ENCODE results near the gene FCHO1. TPM values are rescaled to one million over a fixed set of nuclear protein-coding genes. Genes with fewer than 3 reads are reported as not detected.
"Not testable (repeated sequence)": the region's sequence is repeated elsewhere in the genome, so short reads cannot be mapped to it uniquely, and the experiment has no call there.

The FCHO1 gene
- total RNA-seq, 1 donor from 2014 or later, result 0.80 TPM

DNA sequence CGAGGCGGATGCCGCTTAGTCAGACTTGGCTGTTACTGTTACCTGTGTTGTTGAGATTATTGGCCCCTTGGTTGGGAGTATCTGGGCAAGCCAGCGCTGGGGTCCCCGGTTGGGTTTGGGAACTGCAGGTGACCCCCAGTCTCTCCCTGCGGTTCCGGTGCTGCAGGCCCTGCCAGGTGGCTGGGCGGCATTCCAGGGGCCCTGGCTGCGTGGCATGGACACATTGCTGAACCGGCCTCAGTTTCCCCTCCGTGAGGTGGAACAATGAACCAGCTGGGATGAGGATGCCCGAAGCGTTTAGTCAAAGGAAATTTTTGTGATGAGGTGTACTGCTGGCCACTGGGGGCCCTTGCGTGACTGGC is 44.2 kb downstream of the FCHO1 start:
- DNase-seq (ENCODE audit: low read depth), result no peak

DNA sequence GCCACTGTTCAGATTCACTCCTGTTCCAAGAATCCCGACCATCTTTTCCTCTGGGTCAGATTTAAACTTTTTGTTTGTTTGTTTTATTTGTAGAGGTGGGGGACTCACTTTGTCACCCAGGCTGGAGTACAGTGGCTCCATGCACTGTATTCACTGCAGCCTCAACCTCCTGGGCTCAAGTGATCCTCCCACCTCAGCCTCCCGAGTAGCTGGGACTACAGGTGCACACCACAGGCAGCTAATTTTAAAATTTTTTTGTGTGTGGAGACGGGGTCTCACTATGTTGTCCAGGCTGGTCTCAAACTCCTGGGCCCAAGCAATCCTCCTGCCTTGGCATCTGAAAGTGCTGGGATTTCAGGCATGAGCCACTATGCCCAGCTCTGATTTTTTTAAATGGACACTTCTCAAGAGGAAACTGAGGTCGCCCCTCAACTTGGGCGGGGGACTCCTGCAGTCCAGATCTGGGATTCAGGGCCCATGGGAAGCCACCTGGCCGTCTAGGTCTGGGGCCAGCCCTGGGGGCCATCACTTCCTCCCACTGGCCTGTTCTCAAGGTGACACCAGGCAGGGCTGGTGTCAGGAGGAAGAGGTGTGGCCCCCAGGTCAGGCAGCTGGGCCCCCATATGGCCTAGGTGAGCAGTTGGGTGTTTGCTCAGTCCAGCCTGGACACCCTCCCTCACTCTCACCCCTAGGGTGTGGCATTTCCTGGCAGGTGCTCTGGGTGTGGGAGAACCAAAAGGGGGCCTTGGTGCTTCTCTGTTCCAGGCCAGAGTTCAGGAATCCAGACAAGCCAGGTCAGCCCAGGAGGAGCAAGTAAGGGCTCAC is 44.9 kb downstream of the FCHO1 start:
- peak; percentile 8 for DNase-seq (ENCODE audit: low read depth)

DNA sequence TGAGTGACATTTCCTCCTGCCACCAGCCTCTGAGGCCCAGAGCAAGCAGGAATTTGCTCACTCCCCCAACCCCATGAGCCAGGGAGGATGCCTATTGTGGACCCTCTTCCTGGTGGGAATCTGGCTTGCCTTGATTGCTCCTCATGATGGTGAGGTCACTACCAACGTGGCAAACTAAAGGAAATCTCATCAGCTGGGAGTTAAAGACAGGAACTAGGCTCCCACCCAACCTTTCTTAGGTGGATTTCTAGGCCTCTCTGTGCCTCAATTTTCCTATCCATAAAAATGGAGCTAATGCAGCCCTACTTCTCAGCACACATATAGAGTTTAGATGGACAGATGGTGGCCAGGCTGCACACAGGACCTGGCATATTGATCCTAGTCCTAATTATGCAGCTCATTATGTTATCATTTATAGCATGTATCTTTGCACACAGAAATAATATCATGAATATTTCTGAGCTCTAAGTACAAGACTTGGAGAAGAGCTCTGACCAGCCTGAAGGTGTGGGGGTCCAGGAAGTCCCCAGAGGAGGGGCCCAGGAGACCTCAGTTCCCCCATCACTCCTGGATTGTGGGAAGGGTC is 45.7 kb downstream of the FCHO1 start:
- no peak for DNase-seq (ENCODE audit: low read depth)

DNA sequence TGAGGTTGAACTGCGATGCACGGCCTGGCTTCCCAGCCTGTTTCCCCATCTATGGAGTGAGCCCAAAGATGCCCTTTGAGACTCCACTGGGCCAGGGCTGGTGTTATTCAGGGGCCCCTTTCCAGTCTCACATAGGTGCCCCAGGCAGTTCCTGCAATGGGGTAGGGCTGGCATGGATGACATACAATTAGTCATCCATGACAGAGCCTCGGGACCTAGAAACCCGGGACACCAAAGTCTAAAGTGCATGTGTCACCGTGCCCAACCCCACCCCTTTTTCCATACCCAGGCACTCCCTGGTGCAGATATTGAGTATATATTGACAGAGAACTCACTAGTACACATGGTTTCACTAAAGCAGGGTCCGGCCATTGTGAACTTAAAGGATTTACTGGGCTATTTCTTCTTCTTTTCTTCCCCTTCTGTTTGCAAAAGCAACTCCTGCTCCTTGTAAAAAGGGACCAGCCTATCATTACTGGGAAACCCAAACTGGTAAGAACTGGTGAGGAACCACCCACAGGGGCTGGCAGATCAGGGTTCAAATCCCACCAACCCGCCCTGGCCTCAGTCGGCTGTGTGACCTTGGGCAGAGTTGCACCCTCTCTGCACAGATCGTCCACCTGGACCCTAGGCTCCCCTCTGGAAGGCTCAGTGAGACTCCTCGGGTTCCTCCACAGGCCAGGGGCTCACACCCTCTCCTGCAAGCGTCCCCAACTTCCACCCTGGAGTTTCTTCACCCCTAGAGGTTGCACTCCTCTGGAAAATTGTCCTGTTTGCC is 46.3 kb downstream of the FCHO1 start:
- peak; percentile 75 for DNase-seq (ENCODE audit: low read depth)

DNA sequence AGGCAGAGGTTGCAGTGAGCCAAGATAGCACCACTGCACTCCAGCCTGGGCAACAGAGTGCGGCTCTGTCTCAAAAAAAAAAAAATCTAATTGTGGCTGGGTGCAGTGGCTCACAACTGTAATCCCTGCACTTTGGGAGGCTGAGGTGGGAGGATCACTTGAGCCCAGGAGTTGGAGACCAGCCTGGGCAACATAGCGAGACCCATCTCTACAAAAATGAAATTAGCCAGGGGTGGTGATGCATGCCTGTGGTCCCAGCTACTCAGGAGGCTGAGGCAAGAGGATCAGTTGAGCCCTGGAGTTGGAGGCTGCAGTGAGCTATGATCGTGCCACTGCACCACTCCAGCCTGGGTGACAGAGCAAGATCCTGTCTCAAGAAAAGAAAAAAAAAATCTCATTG is 47.3 kb downstream of the FCHO1 start:
- DNase-seq (ENCODE audit: low read depth), result not testable (repeated sequence)

DNA sequence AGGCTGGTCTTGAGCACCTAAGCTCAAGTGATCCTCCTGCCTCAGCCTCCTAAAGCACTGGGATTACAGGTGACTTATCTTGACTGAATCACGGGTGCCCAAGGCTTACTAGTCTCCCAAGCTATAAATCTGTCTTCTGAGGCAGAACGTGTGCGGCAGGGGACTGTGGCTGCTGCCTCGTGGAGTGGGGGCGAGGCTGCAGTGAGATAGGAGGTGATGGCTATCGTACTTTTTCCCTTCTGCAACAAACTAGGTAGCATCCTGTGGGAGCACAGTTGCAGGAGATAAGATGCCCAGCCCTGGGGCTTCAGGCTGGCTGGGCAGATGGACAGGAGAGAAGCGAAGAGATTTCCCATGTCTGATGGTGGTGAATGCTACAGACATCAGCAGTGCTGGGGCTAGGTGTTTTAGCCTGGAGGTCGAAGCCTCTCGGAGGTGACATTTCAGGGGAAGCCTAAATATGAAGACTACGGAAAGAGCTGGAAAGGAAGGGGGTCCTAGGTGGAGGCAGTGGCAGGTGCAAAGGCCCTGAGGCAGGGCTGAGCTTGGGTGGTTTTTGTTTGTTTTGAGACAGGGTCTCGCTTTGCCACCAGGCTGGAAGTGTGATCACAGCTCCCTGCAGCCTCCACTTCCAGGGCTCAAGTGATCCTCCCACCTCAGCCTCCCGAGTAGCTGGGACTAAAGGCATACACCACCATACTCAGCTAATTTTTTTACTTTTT is 51.0 kb downstream of the FCHO1 start:
- DNase-seq (ENCODE audit: low read depth), result no peak

DNA sequence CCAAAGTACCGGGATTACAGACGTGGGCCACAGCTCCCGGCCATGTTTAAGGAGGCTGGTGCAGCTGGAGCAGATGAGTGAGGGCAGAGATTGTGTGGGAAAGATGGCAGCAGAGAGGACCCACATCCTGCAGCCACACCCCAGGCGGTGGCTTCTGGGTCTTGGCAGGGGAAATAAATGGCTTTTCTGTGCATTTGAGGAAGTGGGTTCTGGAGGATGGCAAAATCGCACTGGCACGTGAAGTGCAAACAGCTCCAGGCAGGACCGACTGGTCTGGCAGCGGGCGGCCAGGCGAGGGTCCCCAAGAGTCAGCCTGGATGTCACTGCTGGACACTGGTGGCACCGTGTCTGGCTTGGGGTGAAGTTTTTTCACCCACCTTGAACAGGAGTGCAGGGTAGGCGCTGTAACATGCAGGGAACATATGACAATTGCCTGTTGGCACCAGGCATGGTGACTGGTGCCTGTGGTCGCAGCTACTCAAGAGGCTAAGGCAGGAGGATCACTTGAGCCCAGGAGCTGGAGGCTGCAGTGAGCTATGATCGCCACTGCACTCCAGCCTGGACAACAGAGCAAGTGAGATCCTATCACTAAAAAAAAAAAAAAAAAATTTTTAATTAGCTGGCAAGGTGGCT is 52.1 kb downstream of the FCHO1 start:
- DNase-seq (ENCODE audit: low read depth), result no peak

DNA sequence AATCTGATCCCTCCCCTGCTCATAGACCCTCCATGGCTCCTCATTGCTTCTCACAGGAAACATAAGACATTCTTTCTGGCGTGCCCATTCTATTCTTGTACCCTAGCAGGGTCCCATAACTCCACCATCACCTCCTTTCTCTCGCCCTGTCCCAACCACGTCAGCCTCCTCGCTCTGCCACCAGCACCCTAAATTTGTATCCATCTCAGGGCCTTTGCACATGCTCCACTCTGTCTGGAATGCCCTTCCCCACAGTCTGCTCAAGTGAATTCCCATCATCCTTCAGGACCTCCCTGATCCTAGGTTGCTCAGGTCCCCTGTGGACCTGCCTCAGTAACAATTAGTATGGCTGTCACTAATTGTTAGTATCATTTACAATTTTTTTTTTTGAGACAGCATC is 54.1 kb downstream of the FCHO1 start:
- no peak for DNase-seq (ENCODE audit: low read depth)

DNA sequence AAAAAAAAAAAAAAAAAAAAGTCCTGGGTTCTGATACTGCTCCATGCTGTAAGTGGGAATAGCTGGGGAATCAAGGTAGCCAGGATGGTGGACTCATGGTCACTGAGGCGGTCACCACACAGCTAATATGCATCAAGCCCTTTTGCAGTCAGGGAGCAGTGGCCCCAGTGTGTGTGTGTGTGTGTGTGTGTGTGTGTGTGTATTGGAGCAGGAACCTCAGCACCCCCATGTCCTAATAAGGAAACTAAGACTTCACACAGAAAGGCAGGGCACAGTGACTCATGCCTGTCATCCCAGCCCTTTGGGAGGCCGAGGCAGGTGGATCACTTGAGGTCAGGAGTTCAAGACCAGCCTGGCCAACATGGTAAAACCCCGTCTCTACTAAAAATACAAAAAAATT is 55.7 kb downstream of the FCHO1 start:
- peak; percentile 34 for DNase-seq (ENCODE audit: low read depth)

DNA sequence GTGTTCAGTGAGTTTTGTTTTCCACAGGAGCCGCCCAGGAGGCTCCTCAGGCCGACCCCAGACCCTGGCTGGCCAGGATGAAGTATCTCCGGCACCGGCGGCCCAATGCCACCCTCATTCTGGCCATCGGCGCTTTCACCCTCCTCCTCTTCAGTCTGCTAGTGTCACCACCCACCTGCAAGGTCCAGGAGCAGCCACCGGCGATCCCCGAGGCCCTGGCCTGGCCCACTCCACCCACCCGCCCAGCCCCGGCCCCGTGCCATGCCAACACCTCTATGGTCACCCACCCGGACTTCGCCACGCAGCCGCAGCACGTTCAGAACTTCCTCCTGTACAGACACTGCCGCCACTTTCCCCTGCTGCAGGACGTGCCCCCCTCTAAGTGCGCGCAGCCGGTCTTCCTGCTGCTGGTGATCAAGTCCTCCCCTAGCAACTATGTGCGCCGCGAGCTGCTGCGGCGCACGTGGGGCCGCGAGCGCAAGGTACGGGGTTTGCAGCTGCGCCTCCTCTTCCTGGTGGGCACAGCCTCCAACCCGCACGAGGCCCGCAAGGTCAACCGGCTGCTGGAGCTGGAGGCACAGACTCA is 56.5 kb downstream of the FCHO1 start:
- no peak for DNase-seq (ENCODE audit: low read depth)

DNA sequence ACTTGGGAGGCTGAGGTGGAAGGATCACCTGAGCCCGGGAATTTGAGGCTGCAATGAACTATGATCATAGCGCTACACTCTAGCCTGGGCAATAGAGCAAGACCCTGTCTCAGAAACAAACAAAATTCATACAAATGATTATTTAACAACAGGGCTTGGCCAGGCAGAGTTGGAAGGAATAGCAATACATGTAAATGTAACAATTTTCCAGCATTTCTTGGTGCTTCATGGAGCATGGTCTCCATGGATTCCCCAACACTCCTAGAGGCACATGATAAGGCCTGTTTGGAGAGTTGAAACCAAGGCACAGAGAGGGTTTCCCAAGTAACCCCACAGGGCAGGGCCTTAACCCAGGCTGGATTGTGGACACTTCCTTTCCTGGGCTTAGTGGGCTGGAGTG is 59.8 kb downstream of the FCHO1 start:
- DNase-seq (ENCODE audit: low read depth), result no peak

DNA sequence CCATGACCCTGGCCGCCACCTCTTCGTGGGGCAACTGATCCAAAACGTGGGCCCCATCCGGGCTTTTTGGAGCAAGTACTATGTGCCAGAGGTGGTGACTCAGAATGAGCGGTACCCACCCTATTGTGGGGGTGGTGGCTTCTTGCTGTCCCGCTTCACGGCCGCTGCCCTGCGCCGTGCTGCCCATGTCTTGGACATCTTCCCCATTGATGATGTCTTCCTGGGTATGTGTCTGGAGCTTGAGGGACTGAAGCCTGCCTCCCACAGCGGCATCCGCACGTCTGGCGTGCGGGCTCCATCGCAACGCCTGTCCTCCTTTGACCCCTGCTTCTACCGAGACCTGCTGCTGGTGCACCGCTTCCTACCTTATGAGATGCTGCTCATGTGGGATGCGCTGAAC is 60.4 kb downstream of the FCHO1 start:
- no peak for DNase-seq (ENCODE audit: low read depth)

DNA sequence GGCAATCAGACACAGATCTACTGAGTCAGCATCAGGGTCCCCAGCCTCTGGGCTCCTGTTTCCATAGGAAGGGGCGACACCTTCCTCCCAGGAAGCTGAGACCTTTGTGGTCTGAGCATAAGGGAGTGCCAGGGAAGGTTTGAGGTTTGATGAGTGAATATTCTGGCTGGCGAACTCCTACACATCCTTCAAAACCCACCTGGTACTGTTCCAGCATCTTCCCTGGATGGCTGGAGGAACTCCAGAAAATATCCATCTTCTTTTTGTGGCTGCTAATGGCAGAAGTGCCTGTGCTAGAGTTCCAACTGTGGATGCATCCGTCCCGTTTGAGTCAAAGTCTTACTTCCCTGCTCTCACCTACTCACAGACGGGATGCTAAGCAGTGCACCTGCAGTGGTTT is 60.8 kb downstream of the FCHO1 start:
- no peak for DNase-seq (ENCODE audit: low read depth)

DNA sequence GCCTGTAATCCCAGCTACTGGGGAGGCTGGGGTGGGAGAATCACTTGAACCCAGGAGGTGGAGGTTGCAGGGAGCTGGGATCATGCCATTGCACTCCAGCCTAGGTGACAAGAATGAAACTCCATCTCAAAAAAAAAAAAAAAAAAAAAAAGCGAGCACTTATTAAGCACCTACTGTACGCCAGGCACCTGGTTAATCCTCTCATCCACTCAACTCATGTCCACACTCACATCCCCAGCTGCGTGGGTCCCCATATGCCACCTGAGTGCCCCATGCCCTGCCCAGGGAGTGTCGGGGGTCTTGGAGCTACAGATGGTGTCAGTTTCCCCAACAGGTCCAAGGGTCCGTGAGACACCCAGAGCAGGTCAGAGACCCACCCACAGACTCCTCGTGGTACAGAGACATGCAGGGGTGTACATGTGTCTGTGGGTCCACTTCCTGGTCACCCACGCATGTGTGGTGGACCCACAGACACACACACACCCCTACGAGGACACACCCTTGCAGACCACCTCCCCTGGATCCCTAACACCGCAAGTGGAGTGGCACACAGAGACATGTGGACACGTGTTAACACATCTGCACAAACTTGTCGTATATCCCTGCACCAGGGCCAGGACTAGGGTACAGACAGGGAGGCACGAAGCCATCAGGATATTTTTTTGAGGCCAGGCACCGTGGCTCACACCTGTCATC is 66.5 kb downstream of the FCHO1 start:
- DNase-seq (ENCODE audit: low read depth), result no peak

DNA sequence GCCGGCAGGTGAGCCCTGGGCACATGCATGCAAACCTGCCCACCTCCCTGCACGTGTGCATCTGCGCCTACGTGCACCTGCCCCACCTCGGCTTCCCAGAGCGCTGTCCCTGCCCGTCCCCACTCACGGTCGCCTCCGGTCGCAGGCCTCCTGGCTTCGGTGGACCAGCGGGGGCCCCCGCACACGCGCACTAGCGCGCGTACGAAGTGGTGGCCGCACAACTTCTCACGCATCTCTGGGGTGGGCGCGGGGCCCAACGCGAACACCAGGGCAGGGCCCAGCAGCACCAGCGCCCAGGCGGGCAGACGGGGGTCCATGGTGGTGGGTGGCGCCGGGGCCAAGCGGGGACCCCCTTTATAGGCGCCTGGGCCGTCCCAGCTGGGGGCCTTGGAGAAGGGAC is 69.9 kb downstream of the FCHO1 start, which contains the start of gene INSL3:
TSS of gene INSL3 (minus strand) at position 330 of the 400 bp plus-strand sequence. CDS start at position 317, 13 bp downstream.
- no peak for DNase-seq (ENCODE audit: low read depth)

DNA sequence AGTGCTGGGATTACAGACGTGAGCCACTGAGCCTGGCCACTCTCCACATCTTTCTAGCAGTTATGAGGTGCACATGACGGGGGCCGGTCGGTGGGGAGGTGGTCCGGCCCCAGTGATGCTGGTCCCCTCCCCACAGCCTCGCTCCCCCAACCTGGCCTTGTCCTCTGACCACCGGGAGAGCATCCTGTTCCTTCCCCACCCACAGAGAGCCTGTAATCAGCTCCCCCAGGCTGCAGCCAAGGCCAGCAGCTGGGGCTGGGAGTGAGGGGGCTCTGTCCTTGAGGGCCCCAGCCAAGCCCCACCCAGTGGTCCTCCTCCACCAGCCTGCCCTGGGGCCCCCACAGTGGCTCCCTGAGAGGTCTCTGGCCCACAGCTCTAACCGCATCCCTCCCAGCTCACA is 73.1 kb downstream of the FCHO1 start:
- DNase-seq (ENCODE audit: low read depth), result no peak

DNA sequence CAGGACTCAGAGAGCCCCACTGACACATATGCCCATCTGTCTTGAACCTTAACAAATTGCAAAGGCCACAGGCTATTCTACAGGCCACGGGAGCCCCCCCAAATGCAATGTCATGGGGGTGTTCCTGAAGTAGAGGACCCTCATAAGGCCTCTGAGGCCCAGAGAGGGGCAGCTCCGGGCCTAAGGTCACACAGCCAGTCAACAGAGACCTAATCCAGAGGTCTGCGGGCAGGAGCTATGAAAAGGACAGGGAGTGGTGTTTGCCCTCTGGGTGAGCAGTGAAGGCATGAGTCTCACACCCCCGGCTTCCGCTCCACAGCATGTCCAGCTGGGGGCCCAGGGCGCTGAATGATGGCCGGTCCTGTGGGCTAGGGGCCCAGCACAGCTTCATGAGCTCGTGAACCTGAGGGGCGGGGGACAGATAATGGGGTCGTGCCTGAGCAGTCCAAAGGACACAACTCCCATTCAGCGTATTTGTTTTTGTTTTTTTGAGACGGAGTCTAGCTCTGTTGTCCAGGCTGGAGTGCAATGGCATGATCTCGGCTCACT is 75.3 kb downstream of the FCHO1 start:
- DNase-seq (ENCODE audit: low read depth), result no peak

DNA sequence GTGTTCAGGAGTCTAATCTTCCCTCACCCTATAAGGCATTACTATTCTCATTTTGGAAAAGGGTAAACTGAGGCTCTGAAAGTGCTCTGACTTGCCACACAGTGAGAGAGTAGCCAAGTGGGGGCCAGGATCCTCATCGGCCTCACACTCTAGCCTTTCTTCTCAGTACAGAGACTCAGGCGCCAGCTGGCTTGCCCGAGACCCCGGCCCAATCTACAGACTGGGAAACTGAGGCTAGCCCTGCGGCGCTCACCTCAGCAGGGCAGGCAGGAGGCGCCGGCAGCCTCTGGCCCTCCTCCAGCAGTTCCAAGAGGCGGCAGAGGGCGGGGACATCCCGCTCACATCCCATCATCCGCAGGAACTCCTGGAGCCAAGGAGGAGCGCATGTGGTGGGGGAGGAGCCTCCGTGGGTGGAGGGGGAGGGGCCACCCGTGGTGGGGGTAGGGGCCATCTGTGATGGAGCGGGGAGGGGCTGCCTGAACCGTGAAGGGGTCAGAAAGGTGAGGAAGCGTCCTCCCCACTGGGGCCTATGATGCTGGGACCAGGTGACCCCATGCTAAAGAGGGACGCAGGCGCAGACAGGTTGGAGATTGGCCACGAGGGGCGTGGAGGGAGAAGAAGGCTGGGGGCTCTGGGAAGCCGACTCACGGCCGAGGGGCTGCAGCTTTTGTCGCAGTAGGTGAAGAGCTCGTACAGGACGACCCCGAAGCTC is 78.7 kb downstream of the FCHO1 start:
- peak; percentile 62 for DNase-seq (ENCODE audit: low read depth)

DNA sequence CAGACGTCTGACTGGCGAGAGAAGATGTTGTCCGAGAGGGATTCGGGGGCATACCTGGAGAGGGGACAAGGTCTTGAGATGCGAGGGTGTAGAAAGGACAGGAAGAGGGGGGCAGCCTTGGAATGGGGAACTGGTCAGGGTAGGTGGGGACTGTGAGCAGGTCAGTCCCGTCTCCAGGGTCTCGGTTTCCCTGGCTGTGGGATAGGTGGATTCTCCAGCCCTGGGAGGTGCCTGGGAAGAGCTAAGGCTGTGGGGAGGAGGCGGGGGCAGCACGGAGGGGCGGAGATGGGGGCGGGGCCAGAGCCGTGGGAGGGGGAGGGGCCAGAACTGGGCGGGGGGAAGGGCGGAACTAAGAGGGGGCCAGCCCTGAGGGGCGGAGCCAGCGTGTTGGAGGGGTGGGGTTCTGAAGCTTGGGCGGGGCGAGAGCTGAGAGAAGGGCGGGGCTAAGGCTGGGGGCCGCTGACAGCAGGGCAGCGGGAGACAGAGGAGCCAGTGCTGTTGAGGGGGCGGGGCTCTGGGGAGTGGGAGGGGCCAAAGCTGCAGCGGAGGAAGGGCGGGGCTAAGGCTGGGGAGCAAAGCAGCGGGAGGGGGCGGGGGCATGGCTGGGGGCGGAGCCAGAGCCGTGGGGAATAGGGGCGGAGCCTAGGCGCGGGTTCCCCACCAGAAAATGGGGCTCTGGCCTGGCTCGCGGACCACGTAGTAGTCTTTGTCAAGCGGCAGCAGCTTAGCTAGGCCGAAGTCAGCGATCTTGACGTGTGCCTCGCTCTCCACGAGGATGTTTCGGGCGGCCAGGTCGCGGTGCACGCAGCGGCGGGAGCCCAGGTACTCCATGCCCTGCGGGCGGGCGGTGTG is 79.5 kb downstream of the FCHO1 start:
- DNase-seq (ENCODE audit: low read depth), result peak; percentile 80

Data from renal cortical epithelial cell (primary cell).